CD14-positive monocyte (primary cell): ENCODE measurements around the gene TUSC2. TPM values are rescaled to one million over a fixed set of nuclear protein-coding genes. Genes with fewer than 3 reads are reported as not detected.

Experiments
- DNase-seq, 3 donors: peaks; one replicate each; pipeline ENCODE4 v3.0.0-alpha.2; 2011 to 2022
- H2AFZ ChIP-seq: 2 replicates; pipeline ENCODE4 v1.6.0; 2012; ENCODE audit warnings: mild to moderate bottlenecking, low read depth, low read length, inconsistent platforms; ENCODE audit not compliant: insufficient read depth, poor library complexity, severe bottlenecking
- H3K27ac ChIP-seq, 2 donors: 1 replicate in 1 of 2; 2 replicates in 1 of 2; pipeline ENCODE4 v1.5.1; 2012 to 2013; ENCODE audit warnings: low read length in 2 of 2, control low read depth in 1 of 2, inconsistent platforms in 1 of 2, low read depth in 1 of 2, mild to moderate bottlenecking in 1 of 2
- H3K27me3 ChIP-seq, 2 donors: one replicate each; pipeline versions ENCODE4 v1.6.0 to v1.6.1; 2011 to 2013; ENCODE audit warnings: low read length in 2 of 2; ENCODE audit not compliant: control insufficient read depth in 2 of 2, insufficient read depth in 2 of 2
- H3K36me3 ChIP-seq, 2 donors: replicated peaks in 1 of 2; 1 replicate in 1 of 2; 2 replicates in 1 of 2; pipeline versions ENCODE4 v1.5.1 to v1.6.1; 2012 to 2013; ENCODE audit warnings: low read length in 2 of 2, control low read depth in 1 of 2, inconsistent platforms in 1 of 2, mild to moderate bottlenecking in 1 of 2; ENCODE audit not compliant: insufficient read depth in 2 of 2, control insufficient read depth in 1 of 2
- H3K4me1 ChIP-seq, 2 donors: 1 replicate in 1 of 2; 2 replicates in 1 of 2; pipeline versions ENCODE4 v1.5.1 to v1.6.1; 2012 to 2013; ENCODE audit warnings: low read length in 2 of 2, control low read depth in 1 of 2, inconsistent platforms in 1 of 2, mild to moderate bottlenecking in 1 of 2, moderate library complexity in 1 of 2; ENCODE audit not compliant: insufficient read depth in 2 of 2, control insufficient read depth in 1 of 2
- H3K4me2 ChIP-seq: replicated peaks from 2 replicates; pipeline ENCODE3; 2012; ENCODE audit warnings: low read length, moderate library complexity, mild to moderate bottlenecking; ENCODE audit not compliant: poor library complexity, severe bottlenecking; ENCODE audit errors: extremely low read depth
- H3K4me3 ChIP-seq, 3 experiments: fragments of 200-600 bp in 1 of 3; sonication (generic) in 1 of 3; replicated peaks in 1 of 3; 1 replicate in 2 of 3; 2 replicates in 1 of 3; pipeline ENCODE4 v1.5.1; 2011 to 2013; ENCODE audit warnings: low read length in 3 of 3, mild to moderate bottlenecking in 3 of 3, control low read depth in 2 of 3, low read depth in 2 of 3, inconsistent platforms in 1 of 3, moderate library complexity in 1 of 3
- H3K79me2 ChIP-seq: 2 replicates; pipeline ENCODE4 v1.6.0; 2012; ENCODE audit warnings: mild to moderate bottlenecking, control low read depth, inconsistent platforms, low read length, moderate library complexity; ENCODE audit not compliant: insufficient read depth
- H3K9ac ChIP-seq: 2 replicates; pipeline ENCODE4 v1.6.0; 2017; ENCODE audit warnings: low read length, mild to moderate bottlenecking; ENCODE audit not compliant: insufficient read depth, poor library complexity, severe bottlenecking
- H3K9me3 ChIP-seq, 2 donors: replicated peaks in 1 of 2; 1 replicate in 1 of 2; 2 replicates in 1 of 2; pipeline versions ENCODE4 v1.5.1 to v1.6.1; 2012 to 2013; ENCODE audit warnings: low read length in 2 of 2, control low read depth in 1 of 2; ENCODE audit not compliant: control insufficient read depth in 1 of 2, insufficient read depth in 1 of 2
- H4K20me1 ChIP-seq: 2 replicates; pipeline ENCODE4 v1.6.0; 2012; ENCODE audit warnings: mild to moderate bottlenecking, low read length, control low read depth, moderate library complexity; ENCODE audit not compliant: insufficient read depth
- H3K27ac Mint-ChIP-seq, 7 donors: one replicate each; pipeline ENCODE4 v1.8.0; 2020; ENCODE audit warnings: mild to moderate bottlenecking in 7 of 7, mixed read lengths in 7 of 7, moderate library complexity in 6 of 7, inconsistent platforms in 2 of 7
- H3K27me3 Mint-ChIP-seq, 3 donors: one replicate each; pipeline ENCODE4 v1.8.0; 2021 to 2022; ENCODE audit warnings: low read depth in 3 of 3, mild to moderate bottlenecking in 3 of 3, mixed read lengths in 3 of 3, moderate library complexity in 3 of 3, inconsistent platforms in 1 of 3
- H3K36me3 Mint-ChIP-seq, 2 donors: one replicate each; pipeline ENCODE4 v1.8.0; 2020; ENCODE audit warnings: mixed read lengths in 2 of 2, inconsistent platforms in 1 of 2, mild to moderate bottlenecking in 1 of 2
- H3K4me1 Mint-ChIP-seq: one replicate; pipeline ENCODE4 v1.8.0; 2020; ENCODE audit warnings: mild to moderate bottlenecking, mixed read lengths
- H3K4me3 Mint-ChIP-seq, 2 donors: one replicate each; pipeline ENCODE4 v1.8.0; 2020; ENCODE audit warnings: mild to moderate bottlenecking in 2 of 2, mixed read lengths in 2 of 2, moderate library complexity in 1 of 2
- H3K9me3 Mint-ChIP-seq, 7 donors: one replicate each; pipeline ENCODE4 v1.8.0; 2020 to 2022; ENCODE audit warnings: mixed read lengths in 7 of 7, mild to moderate bottlenecking in 6 of 7, moderate library complexity in 6 of 7, inconsistent platforms in 2 of 7
- WGBS: methylation state at CpG from one replicate; pipeline ENCODE4 v1.1.5; 2013; ENCODE audit warnings: missing lambda C conversion rate; ENCODE audit not compliant: insufficient coverage; 5-methylcytosine and 5-hydroxymethylcytosine counted together
- intact Hi-C, 2 donors: fragments of 100-400 bp; cut with micrococcal nuclease; formaldehyde crosslinking; loops; one replicate each; pipeline versions ENCODE4 v1.15.0 to v1.15.1; 2023
- polyA plus RNA-seq, 3 donors: library from polyadenylated mRNA; depleted of rRNA in 1 of 3; unstranded in 2 of 3; stranded (reverse) in 1 of 3; fragments of 300-500 nt in 2 of 3; fragments of >200 nt in 1 of 3; fragmentation: Illumina TruSeq in 2 of 3; gene quantifications; 1 replicate in 2 of 3; 2 replicates in 1 of 3; pipeline ENCODE4 v1.2.3, GENCODE V29; 2012 to 2021
- TF ChIP-seq, protein P1 (sequence below): fragments of 200-600 bp; IDR thresholded peaks from one replicate; pipeline ENCODE4 v1.8.0; 2022; ENCODE audit warnings: antibody characterized with exemption, mild to moderate bottlenecking

TUSC2 gene
- polyA plus RNA-seq, 3 donors = 22.6 to 55.7 (median 47.0) TPM

- Mint-ChIP-seq H3K4me3 (no peak overlapping the region), H3K36me3 (peaks cover 17 to 18% of the 10 kb centered on the region in 2 donors), H3K9me3 (no peaks in the 10 kb centered on the region), H3K4me1 (peaks cover 75% of the 10 kb centered on the region), H3K27me3 (no peaks in the 10 kb centered on the region), H3K27ac (no peak overlapping the region)
- H3K79me2 ChIP-seq = peaks cover 45% of the 10 kb centered on the region
- H3K4me1 ChIP-seq = peaks cover 57 to 79% of the 10 kb centered on the region in 2 donors
- 86% methylated on average over 8 of the region's 8 CpGs for WGBS
- no peaks in the 10 kb centered on the region for H3K9me3 ChIP-seq
- TF ChIP-seq, protein P1, sequence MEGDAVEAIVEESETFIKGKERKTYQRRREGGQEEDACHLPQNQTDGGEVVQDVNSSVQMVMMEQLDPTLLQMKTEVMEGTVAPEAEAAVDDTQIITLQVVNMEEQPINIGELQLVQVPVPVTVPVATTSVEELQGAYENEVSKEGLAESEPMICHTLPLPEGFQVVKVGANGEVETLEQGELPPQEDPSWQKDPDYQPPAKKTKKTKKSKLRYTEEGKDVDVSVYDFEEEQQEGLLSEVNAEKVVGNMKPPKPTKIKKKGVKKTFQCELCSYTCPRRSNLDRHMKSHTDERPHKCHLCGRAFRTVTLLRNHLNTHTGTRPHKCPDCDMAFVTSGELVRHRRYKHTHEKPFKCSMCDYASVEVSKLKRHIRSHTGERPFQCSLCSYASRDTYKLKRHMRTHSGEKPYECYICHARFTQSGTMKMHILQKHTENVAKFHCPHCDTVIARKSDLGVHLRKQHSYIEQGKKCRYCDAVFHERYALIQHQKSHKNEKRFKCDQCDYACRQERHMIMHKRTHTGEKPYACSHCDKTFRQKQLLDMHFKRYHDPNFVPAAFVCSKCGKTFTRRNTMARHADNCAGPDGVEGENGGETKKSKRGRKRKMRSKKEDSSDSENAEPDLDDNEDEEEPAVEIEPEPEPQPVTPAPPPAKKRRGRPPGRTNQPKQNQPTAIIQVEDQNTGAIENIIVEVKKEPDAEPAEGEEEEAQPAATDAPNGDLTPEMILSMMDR = no peak
- peak overlapping the region in 2 of 3 experiments; percentile 42 to 70 for H3K4me3 ChIP-seq
- peaks cover 9 to 16% of the 10 kb centered on the region in 2 donors for H3K36me3 ChIP-seq
- no peak for DNase-seq
- H3K27me3 ChIP-seq = no peaks in the 10 kb centered on the region
- no peak overlapping the region for H3K9ac ChIP-seq
- intact Hi-C loops = loop anchor here in 1 of 2 donors (5.0 kb wide), 1 partner anchor 202 kb away; no protein-coding TSS in a partner anchor
- H2AFZ ChIP-seq = no peak overlapping the region
- peak overlapping the region; percentile 83 for H3K4me2 ChIP-seq
- no peak overlapping the region for H3K27ac ChIP-seq
- peaks cover 15% of the 10 kb centered on the region for H4K20me1 ChIP-seq
Observed at GRCh38 chr3:50345008-50345407, 17.0 kb upstream of the TUSC2 start.

DNA sequence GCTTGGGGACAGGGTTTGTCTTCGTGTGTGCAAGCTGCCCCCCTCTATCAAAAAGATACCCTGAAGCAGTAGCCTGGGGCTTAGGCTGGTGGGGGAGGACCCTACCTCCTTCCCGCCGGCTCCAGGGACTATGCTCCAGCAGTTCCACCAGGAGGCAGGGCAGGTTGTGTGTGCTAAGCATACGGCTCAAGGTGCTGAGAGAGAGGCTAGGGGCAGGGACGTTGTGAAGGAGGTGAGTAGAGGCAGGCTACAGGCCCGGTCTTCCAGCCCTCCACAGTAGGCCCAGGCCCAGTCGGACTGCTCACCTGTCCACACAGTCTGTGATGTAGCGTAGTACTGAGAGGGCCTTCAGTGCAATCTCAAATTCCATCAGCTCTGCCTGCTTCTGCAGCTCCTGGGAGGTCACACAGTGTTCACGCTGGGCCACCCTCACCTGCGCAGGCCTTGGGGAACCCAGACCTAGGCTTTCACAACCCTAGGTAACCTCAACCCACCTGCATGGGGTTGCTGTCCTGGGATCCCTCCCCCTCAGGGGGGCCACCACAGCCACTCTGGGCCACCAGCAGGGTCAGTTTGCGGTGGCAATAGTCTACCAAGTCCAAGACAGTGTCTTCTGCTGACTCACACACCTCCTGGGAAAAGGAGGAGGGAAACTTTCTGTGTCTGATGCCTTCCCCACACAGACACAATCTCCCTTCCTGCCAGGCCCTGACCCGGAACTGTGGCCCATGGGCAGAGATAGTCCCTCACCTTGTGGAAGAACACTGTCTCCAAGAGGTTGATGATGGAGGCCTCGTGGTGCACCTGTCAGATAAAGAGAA is 15.0 kb upstream of the TUSC2 start:
- Mint-ChIP-seq H3K27me3 (no peaks in the 10 kb centered on the region), H3K9me3 (no peaks in the 10 kb centered on the region), H3K4me3 (no peak overlapping the region), H3K4me1 (peaks cover 76% of the 10 kb centered on the region), H3K36me3 (peaks cover 9 to 14% of the 10 kb centered on the region in 2 donors), H3K27ac (peak overlapping the region in 1 of 7 donors; percentile 30)
- Histone ChIP-seq H3K9ac (no peak overlapping the region), H3K4me2 (no peak overlapping the region), H2AFZ (no peak overlapping the region), H3K4me3 (no peak overlapping the region), H3K27me3 (no peaks in the 10 kb centered on the region), H4K20me1 (peaks cover 12% of the 10 kb centered on the region), H3K36me3 (peaks cover 2 to 4% of the 10 kb centered on the region in 2 donors), H3K9me3 (no peaks in the 10 kb centered on the region), H3K79me2 (peaks cover 46% of the 10 kb centered on the region), H3K27ac (no peak overlapping the region), H3K4me1 (peaks cover 63 to 88% of the 10 kb centered on the region in 2 donors)
- intact Hi-C loops = no loop called here
- DNase-seq = no peak
- TF ChIP-seq, protein P1 = no peak
- 87% methylated on average over 8 of the region's 13 CpGs for WGBS
